A549 treated with DMSO at 1 μM for 4 hours (cell line): ENCODE data around the gene SYT12. TPM values are rescaled to one million over a fixed set of nuclear protein-coding genes. Genes with fewer than 3 reads are reported as not detected.

Experiments
- total RNA-seq: library from RNA; stranded (reverse); fragments of 200-300 nt; extraction: Qiagen RNA extraction; gene quantifications from 5 replicates; pipeline ENCODE4 v1.2.3, GENCODE V29; 2022; ENCODE audit warnings: low read depth

The SYT12 gene, protein sequence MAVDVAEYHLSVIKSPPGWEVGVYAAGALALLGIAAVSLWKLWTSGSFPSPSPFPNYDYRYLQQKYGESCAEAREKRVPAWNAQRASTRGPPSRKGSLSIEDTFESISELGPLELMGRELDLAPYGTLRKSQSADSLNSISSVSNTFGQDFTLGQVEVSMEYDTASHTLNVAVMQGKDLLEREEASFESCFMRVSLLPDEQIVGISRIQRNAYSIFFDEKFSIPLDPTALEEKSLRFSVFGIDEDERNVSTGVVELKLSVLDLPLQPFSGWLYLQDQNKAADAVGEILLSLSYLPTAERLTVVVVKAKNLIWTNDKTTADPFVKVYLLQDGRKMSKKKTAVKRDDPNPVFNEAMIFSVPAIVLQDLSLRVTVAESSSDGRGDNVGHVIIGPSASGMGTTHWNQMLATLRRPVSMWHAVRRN
- 9.6 to 12.7 TPM (median 11.4 TPM) in 5 replicates for total RNA-seq

DNA sequence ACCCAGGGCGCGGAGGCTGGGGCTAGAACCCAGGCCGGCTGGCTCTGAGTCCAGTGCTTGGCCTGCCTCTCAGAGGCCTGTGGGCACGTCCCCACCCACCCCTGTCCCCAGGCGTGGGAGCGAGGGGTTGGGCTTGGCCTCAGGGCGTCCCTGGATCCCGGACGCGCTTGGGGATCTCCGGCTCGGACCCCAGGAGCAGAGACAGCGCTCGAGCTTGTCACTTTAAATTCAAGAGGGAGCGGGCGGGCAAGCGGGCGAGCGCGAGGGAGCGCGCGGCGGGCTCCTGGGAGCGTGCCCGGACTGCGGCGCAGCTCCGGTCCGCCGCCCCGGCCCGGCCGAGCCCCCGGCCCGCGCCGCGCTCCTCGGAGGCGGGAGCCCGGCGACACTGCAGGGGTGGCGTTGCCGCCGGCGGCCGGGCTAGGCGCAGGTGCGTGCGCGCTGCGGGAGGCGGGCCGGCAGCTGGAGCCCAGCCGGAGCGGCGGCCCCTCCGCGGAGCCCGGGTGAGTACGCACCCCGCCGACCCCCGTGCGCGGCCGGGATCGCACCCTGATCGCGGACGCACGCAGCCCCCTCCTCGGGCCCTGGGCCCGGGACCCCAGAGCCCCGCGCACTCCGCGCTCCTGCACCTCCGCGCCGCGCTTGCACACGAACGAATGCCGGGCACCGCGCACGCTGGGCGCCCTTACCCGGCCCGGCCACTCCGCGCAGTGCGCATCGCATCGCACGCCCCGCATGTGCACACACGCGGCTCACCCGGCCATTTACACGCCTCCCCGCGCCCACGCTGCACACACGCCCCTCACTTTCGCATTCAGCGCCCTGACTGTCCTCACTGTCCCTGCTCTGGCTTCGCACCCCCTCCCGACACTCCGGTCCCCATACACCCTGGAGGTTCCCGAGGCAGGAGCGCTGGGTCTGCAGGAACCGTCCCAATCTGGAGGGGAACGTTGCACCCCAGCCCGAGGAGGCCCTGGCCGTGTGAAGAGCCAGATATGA is at the start of gene SYT12:
TSS of gene SYT12 (plus strand) at position 174 of the 996 bp plus-strand sequence. CDS start 7,011 bp downstream, outside the sequence.

DNA sequence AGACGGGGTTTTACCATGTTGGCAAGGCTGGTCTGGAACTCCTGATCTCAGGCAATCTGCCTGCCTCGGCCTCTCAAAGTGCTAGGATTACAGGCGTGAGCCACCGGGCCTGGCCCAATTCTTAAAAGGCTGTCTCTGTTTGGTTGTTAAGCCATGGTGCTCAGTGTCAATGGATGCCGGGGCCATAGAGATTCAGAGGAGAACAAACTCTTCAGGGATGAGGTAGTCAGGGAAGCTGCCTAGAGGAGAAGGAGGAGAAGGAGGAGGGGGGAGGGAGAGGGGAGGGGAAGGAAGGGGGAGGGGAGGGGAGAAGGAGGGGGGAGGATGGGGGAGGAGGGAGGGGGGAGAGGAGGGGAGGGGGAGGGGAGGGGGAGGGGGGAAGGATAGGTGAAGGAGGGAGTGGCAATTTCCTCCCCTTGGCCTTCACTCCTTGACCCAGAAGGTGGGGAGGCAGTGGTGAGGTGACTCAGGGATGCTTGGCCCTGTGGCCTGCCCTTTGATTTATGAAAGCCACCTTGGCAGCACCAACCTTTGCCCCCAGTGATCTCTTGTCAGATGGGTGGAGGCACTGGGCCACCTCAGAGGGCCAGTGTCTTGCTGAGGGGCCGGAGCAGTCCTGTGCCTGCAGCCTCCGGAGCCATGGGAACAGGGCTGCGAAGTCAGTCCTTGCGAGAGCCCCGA is 48.1 kb upstream of the SYT12 start, which contains the start of gene C11orf86:
TSS of gene C11orf86 (plus strand) at position 581 of the 681 bp plus-strand sequence. CDS start at position 640, 59 bp downstream.

DNA sequence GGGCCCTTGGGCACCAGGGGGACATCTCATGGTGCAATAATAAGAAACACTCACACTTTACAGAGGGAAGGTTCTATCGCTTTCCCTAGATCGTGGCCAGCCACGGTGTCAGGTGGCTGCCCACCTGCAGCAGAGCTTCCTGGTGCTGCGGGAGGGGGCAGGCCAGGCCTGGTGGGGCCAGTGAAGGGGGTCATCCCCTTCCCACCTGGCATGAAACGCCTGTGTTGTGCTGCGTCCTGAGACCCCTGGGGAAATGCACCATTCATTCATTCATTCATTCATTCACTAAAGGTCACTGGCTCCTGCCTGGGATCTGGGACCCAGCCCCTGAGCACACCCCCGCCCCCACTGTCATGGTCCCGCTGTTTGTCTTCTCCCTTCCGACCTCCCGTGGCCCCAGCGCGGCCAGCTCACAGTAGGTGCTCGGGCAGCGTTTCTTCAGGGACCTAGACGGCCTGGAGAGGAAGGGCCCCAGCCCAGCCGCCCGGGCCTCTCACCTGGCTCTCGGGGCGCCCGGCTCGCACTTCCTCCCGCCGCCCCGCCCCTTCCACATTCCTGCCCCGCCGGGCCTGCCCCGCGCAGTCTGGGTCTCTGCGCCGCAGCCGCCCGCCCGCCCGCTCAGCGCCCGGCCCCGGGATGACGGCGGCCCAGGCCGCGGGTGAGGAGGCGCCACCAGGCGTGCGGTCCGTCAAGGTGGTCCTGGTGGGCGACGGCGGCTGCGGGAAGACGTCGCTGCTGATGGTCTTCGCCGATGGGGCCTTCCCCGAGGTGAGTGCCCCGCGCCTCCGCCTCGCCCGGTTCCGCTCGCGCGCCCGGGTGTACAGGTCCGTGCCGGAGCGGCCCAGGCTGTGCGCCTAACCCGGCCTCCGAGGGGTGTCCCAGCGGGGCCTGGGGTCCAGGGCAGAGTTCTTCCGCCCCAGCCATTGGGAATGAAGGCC is 33.6 kb downstream of the SYT12 start, which contains the start of gene RHOD:
TSS of gene RHOD (plus strand) at position 581 of the 938 bp plus-strand sequence. CDS start at position 637, 56 bp downstream.

Other genes with a start within 250 kb of the SYT12 start
- 31.9 to 50.1 TPM (median 41.4 TPM) in 5 replicates for gene RCE1, start 179.7 kb upstream of the SYT12 start, total RNA-seq
- 53.6 to 81.7 TPM (median 67.6 TPM) in 5 replicates for gene LRFN4, start 166.1 kb upstream of the SYT12 start, total RNA-seq
- 27.2 to 35.0 TPM (median 31.3 TPM) in 5 replicates for gene PC, start 64.8 kb upstream of the SYT12 start, total RNA-seq
- 28.5 to 55.5 TPM (median 43.6 TPM) in 5 replicates for gene C11orf86, start 47.8 kb upstream of the SYT12 start, total RNA-seq
- gene RHOD, start 33.7 kb downstream of the SYT12 start, total RNA-seq = 32.0 to 43.4 TPM (median 40.4 TPM) in 5 replicates
- gene KDM2A, start 96.1 kb downstream of the SYT12 start, total RNA-seq = 45.7 to 54.3 TPM (median 52.4 TPM) in 5 replicates
- gene GRK2, start 243.3 kb downstream of the SYT12 start, total RNA-seq = 30.0 to 41.0 TPM (median 37.7 TPM) in 5 replicates